A549 treated with ZK216348 at 1 μM for 4 hours (cell line): ENCODE data around the gene C1QL1. TPM values are rescaled to one million over a fixed set of nuclear protein-coding genes. Genes with fewer than 3 reads are reported as not detected.

Experiments
- total RNA-seq: library from RNA; stranded (reverse); fragments of 200-300 nt; extraction: Qiagen RNA extraction; gene quantifications from 5 replicates; pipeline ENCODE4 v1.2.3, GENCODE V29; 2022; ENCODE audit warnings: low read depth

C1QL1 gene
- 13.1 to 36.0 TPM (median 31.1 TPM) in 5 replicates for total RNA-seq

DNA sequence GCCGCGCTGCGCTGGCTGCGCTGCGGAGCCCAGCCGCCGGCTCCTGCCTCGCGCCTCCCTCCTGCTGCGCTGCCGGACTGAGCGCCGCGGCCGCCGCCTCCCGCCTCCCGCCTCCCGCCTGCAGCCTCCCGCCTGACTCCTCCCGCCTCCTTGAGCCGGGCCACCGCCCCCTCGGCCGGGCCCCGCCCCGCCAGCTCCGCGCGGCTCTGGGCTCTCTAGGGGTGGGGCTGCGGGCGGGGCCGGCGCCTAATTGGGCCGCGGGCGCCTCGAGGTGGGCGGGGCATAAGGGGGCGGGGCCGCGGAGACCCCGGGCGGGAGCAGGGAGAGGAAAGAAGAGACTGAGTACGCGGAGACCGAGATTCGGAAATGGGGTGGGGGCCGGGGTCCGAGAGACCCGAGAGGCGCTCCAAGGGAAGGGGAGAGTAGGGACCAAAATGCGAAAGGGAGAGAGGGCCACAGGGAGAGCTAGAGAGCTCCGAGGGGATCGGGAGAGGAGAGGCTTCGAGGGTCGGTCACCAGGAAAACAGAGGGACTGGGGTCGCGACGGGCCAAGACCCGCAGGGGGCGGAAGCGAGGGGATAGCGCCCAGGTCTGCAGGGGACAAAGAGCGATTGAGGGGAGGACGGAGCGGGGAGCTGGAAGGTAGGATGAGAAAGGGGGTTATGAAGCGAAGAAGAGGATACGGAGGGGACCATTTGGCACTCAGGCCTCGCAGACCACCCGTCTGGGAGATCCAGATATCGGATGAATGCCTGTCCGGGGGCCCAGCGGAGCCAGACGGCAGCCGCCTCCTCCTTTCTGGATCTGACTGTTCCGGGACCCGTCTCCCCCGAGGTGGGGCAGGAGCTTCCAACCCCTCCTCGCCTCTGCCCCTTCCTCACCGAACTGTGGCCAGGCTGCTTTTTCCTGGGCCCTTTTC, at the start of gene C1QL1:
Gene C1QL1 (minus strand): TSS at position 79 of the 919 bp plus-strand sequence. CDS start 255 bp downstream, outside the sequence.

DNA sequence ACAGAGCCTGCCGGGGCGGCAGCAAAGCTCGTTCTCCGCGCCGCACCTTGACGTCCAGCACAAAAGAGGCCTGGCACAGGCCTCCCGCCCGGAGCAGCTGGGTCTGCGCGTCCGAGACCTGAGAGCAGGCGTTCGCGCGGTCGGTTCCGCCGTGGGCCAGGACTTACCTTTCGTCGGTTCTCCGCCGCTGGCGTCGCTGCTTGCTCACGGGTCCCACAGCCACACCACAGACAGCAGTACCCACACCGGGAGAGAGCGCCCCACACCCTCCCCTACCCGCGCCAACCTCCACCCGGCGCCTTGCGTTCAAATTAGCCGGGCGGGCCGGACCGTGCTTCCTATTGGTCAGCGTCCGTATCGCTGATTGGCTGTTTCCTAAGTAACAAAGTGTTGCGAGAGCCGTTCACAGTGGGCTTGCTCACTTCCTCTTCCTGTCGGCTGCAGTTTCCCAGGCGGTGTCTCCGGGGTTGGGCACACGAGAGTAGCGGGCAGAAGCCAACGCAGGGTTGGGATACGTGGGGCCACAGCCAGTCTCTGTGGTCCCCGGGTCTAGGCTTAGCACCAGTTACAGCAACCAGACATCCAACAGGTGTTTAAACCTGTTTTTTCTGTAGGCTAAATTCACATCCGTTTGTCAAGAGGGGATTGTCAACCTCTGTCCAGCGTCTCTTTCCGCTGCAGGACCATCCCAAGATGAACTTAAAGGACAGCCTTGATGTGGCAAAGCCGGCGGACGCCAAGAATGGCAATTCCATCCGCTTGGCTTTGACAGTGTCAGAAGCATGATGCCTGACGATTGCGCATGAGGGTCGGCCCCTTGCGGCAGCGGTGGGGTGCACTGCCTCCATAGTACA, 20.4 kb downstream of the C1QL1 start, which contains the start of gene KIF18B:
Gene KIF18B (minus strand): TSS at position 313 of the 854 bp plus-strand sequence. CDS start 11,429 bp downstream, outside the sequence.

DNA sequence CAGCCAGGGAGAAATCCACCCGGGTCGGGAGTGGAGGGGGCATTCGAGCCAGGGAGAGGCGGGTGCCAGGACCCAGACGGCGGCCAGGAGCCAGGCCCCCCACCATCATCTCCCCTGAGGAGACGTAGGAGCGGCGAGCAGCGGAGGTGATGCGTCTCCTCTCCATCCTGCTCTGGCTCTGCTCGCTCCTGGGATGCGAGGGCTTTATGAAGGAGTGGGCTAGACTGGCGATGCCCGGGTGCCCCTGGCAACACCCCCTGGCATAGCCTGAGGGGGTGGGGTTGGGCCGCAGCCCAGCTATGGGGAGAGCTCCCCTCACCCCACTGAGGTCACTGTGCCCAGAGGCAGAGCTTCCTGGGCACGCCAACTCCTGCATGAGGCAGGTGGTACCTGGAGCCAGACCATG, 52.8 kb downstream of the C1QL1 start, which contains the start of gene GFAP:
Gene GFAP (minus strand): TSS at position 180 of the 406 bp plus-strand sequence. CDS start 14 bp downstream, at position 166.

Other genes with a start within 250 kb of the C1QL1 start
- 1.3 to 2.7 TPM (median 2.0 TPM) in 5 replicates for gene ADAM11, start 209.3 kb downstream of the C1QL1 start, total RNA-seq
- gene GJC1, start 138.0 kb downstream of the C1QL1 start, total RNA-seq, result 23.1 to 35.8 TPM (median 29.3 TPM) in 5 replicates
- gene HIGD1B, start 120.4 kb downstream of the C1QL1 start, total RNA-seq, result not detected in 5 replicates
- 132 to 171 TPM (median 154 TPM) in 5 replicates for gene EFTUD2, start 68.9 kb downstream of the C1QL1 start, total RNA-seq
- 0.56 to 1.4 TPM (median 0.72 TPM) in 5 replicates for gene GFAP, start 52.8 kb downstream of the C1QL1 start, total RNA-seq
- gene KIF18B, start 20.5 kb downstream of the C1QL1 start, total RNA-seq, result 22.4 to 41.1 TPM (median 39.9 TPM) in 5 replicates
- 16.0 to 19.7 TPM (median 18.7 TPM) in 5 replicates for gene DCAKD, start 83.3 kb upstream of the C1QL1 start, total RNA-seq
- gene NMT1, start 93.0 kb upstream of the C1QL1 start, total RNA-seq, result 151 to 428 TPM (median 168 TPM) in 5 replicates
- gene PLCD3, start 164.2 kb upstream of the C1QL1 start, total RNA-seq, result 111 to 204 TPM (median 188 TPM) in 5 replicates
- gene ACBD4, start 167.4 kb upstream of the C1QL1 start, total RNA-seq, result 6.2 to 9.8 TPM (median 7.9 TPM) in 5 replicates
- 43.1 to 57.4 TPM (median 48.3 TPM) in 5 replicates for gene HEXIM1, start 180.2 kb upstream of the C1QL1 start, total RNA-seq
- gene HEXIM2, start 193.6 kb upstream of the C1QL1 start, total RNA-seq, result 12.2 to 18.8 TPM (median 16.3 TPM) in 5 replicates